Inferior parietal cortex (tissue), 1 donor: ENCODE measurements around the gene CPNE6.
"Not testable (repeated sequence)": the region's sequence is repeated elsewhere in the genome, so short reads cannot be mapped to it uniquely, and the experiment has no call there.

ENCODE experiments used
- DNase-seq: peaks from one replicate; pipeline ENCODE4 v3.0.0-alpha.2; 2016; ENCODE audit errors: extremely low spot score

Gene CPNE6

GRCh38 chr14:24105609-24106239, 34.4 kb downstream of the CPNE6 start:
- DNase-seq: not testable (repeated sequence)

- DNase-seq: no peak
These were observed 35.4 kb downstream of the CPNE6 start for GRCh38 chr14:24106672-24107271.

GRCh38 chr14:24108336-24108874, 37.0 kb downstream of the CPNE6 start:
- no peak for DNase-seq

DNA sequence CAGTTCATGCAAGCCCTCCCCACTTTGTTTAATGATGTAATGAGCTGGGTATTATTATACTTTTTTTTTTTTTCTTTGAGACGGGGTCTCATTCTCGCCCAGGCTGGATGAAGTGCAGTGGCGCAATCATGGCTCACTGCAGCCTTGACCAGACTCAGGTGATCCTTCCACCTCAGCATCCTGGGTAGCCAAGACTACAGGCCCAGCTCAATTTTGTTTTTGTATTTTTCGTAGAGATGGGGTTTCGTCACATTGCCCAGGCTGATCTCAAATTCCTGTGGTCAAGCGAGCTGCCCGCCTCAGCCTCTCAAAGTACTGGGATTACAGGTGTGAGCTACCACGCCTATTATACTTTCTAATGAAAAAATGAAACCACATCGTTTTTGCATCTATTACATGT, 38.7 kb downstream of the CPNE6 start:
- DNase-seq: no peak

GRCh38 chr14:24110523-24110922, 39.2 kb downstream of the CPNE6 start:
- no peak for DNase-seq

GRCh38 chr14:24113379-24113800, 42.0 kb downstream of the CPNE6 start:
- no peak for DNase-seq

DNA sequence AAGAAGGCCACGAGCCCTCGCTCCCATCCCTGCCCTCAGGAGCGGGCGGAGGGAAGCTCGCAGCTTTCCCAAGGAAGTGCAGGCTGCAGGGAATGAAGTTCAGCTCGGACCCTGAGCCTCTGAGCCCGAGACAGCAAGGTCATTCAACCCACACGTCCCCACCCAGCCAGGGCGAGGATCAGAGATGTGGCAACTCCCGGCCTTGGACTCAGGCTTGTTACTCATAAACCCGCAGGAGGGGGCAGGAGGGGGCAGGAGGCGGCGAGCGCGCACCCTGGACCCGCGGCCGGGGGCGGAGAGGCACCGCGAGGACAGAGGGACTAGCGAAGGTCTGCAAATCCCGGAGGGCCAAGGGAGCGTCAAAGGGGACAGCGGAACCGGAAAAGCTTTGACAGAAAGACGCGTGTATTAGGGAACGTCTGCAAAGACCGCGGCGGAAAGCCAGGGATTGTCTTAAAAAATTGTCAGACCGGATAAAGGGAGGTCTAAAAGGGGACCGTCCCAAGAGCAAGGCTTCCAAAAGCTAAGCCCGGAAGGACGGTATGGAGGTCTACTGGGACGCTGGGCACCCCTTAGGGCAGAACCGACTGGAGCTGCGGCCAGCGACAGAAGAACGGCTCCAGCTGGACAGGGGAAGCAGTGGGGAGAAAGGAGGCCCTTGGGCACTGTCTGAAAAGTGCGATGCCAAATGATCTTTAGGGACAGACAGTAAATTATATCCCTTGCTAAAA, 42.6 kb downstream of the CPNE6 start:
- DNase-seq: peak; percentile 89

DNA sequence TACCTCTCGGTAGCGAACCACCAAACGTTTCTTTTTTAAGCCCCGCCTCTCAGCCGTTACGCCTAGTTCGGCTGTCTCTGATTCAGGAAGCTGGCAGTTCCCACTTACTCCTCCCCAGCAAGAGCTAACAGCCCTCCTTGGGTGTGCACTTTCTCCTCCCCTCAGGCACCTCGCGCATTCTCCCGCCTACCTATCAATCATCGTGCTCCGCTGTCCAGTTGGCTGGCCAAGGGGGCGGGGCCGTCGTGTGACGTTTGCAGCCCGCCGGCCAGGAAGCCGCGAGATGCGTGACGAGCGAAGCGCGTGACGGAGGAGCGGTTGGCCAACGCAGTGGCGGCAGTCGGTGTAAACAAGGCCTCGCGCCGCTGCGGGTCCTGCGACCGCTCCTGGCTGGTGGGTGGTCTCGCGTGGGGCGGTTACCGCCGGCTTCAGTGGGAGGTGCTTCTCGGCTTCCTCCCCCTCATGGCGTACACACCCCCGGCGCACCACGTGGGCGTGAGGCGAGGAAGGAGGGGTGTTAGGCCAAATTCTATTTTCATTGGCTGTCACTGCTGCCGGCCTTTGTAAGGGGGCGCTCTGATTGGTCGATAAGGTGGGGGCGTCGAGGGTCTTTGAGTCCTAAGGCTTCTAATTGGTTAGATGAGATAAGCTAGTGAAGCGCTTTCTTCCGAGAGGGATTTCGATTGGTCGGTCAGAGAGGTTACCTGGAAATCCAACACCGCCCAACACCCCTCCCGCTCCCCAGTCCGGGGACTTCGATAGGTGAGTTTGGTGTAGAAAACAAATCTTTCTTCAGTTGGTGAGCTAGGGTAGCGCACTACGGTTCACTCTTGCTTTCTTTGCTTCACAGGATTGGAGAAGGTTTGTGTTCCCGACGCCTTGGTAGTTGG, 43.4 kb downstream of the CPNE6 start, which contains the start of the genes DCAF11 and NRL:
DCAF11 (plus strand) TSS at position 246 of the 890 bp plus-strand sequence. CDS start 818 bp downstream, outside the sequence.
NRL (minus strand) TSS at position 418 of the 890 bp plus-strand sequence. CDS start 32,101 bp downstream, outside the sequence.
- peak; percentile 98 for DNase-seq

GRCh38 chr14:24115422-24116127, 44.2 kb downstream of the CPNE6 start:
- DNase-seq: no peak

DNA sequence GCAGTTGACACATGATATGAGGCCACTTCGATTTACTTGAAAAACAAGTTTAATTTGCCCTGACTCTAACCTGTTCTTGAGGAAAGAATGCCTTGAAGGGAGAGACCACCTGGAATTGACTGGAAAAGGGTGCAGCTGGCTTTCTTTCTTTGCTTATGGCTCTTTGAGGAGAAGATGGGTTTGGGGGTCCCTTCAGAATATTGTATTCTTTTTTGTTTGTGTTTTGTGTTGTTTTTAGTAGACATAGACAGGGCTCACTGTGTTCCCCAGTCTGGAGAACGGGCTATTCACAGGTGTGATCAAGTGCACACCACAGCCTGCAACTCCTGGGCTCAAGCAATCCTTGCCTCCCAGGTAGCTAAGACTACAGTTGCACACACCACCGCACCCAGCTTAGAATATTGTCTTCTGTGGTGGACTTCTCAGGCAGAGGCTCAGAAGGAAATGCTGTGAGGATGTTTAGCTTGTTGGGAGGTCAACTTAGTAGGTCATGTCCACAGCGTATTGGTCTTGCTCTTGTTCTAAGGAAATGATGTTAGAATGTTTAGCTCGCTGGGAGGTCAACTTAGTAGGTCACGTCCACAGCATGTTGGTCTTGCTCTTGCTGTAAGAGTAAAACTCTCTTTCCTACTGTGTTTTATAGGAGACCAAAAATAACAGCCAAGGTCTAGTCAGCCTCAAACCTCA, 44.9 kb downstream of the CPNE6 start:
- no peak for DNase-seq

GRCh38 chr14:24117179-24117578, 45.8 kb downstream of the CPNE6 start:
- no peak for DNase-seq

DNA sequence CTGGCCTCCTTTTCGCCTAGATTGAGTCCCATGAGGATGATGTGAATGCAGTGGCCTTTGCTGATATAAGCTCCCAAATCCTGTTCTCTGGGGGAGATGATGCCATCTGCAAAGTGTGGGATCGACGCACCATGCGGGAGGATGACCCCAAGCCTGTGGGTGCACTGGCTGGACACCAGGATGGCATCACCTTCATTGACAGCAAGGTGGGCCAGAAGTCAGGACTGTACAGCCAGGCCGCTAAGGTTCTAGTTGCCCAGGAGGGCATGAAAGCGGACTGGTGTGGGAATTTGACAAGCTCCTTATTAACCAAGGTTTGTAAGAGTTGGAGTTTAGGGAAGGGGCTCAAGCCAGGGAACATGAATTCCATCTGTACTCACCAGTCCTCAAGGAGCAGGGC, 48.3 kb downstream of the CPNE6 start:
- no peak for DNase-seq

GRCh38 chr14:24121210-24121609, 49.8 kb downstream of the CPNE6 start:
- no peak for DNase-seq

GRCh38 chr14:24122416-24122815, 51.1 kb downstream of the CPNE6 start:
- no peak for DNase-seq

DNA sequence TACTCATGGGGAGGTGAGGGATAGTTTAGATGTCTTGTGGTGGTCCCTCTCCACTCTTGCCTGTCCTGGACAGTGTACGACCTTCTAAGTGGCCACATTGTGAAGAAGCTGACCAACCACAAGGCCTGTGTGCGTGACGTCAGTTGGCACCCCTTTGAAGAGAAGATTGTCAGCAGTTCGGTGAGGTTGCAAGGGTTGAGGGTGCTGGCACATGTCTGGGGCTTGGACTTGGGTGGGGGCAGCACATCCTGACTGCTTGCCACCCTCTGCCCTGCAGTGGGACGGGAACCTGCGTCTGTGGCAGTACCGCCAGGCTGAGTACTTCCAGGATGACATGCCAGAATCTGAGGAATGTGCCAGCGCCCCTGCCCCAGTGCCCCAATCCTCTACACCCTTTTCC, 51.5 kb downstream of the CPNE6 start:
- DNase-seq: no peak

GRCh38 chr14:24123424-24124417, 52.4 kb downstream of the CPNE6 start:
- DNase-seq: no peak

DNA sequence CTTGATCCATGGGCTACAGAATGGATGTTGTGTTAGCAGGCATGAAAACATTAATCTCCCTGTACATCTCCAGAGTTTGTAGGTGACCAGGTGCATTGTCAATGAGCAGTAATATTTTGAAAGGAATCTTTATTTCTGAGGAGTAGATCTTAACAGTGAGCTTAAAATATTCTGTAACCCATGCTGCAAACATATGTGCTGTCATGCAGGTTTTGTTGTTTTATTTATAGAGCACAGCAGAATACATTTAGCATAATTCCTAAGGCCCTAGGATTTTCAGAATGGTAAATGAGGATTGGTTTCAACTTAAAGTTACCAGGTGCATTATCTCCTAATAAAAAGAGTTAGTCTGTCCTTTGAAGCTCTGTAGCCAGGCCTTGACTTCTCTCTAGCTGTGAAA, 55.6 kb downstream of the CPNE6 start:
- DNase-seq: no peak

- DNase-seq: no peak
These were observed 56.3 kb downstream of the CPNE6 start for GRCh38 chr14:24127673-24128072.
